SK-N-SH (cell line): ENCODE results near the gene NFAT5.

Experiments
- CHD2 ChIP-seq: fragments of 150-350 bp; IDR thresholded peaks from 2 replicates; pipeline ENCODE4 v1.6.1; 2018; ENCODE audit warnings: low read length; ENCODE audit not compliant: partially characterized antibody
- ELF1 ChIP-seq: IDR thresholded peaks from 2 replicates; pipeline ENCODE4 v1.4.0; 2012
- EP300 ChIP-seq, 2 experiments: IDR thresholded peaks; 2 replicates each; pipeline versions ENCODE4 v1.4.0 to v1.6.1; 2012; ENCODE audit warnings: borderline replicate concordance in 1 of 2, low read depth in 1 of 2, low read length in 1 of 2
- EZH2phosphoT487 ChIP-seq: fragments of 200-600 bp; sonication (generic); IDR thresholded peaks from 2 replicates; pipeline ENCODE4 v1.6.1; 2017; ENCODE audit warnings: low read depth, mixed run types, mild to moderate bottlenecking, antibody characterized with exemption, moderate library complexity, borderline replicate concordance
- MXI1 ChIP-seq: IDR thresholded peaks from 2 replicates; pipeline ENCODE4 v1.6.1; 2012; ENCODE audit warnings: mild to moderate bottlenecking, low read depth, low read length, improper control_type of control experiment
- NFIC ChIP-seq: IDR thresholded peaks from 2 replicates; pipeline ENCODE4 v1.4.0; 2012; ENCODE audit warnings: borderline replicate concordance
- POLR2AphosphoS5 ChIP-seq: IDR thresholded peaks from 2 replicates; pipeline ENCODE4 v1.6.1; 2012; ENCODE audit warnings: low read depth, low read length
- TAF1 ChIP-seq: IDR thresholded peaks from 2 replicates; pipeline ENCODE4 v1.6.1; 2012; ENCODE audit warnings: low read depth, mild to moderate bottlenecking, low read length, moderate library complexity, borderline replicate concordance
- TEAD4 ChIP-seq: IDR thresholded peaks from 2 replicates; pipeline ENCODE4 v1.4.0; 2012; ENCODE audit warnings: mild to moderate bottlenecking, borderline replicate concordance; ENCODE audit not compliant: insufficient read depth
- TF ChIP-seq, protein P1 (sequence below): fragments of 200-600 bp; sonication (generic); IDR thresholded peaks from 2 replicates; pipeline ENCODE4 v1.6.1; 2017; ENCODE audit warnings: antibody characterized with exemption, mild to moderate bottlenecking, moderate library complexity
- TF ChIP-seq, protein P2 (sequence below): IDR thresholded peaks from 2 replicates; pipeline ENCODE4 v1.6.1; 2012; ENCODE audit warnings: mild to moderate bottlenecking, low read depth, low read length, moderate library complexity
- TF ChIP-seq, protein P3 (sequence below): fragments of 150-350 bp; IDR thresholded peaks from 2 replicates; pipeline ENCODE4 v1.6.1; 2016; ENCODE audit warnings: mild to moderate bottlenecking, low read depth, low read length

DNA sequence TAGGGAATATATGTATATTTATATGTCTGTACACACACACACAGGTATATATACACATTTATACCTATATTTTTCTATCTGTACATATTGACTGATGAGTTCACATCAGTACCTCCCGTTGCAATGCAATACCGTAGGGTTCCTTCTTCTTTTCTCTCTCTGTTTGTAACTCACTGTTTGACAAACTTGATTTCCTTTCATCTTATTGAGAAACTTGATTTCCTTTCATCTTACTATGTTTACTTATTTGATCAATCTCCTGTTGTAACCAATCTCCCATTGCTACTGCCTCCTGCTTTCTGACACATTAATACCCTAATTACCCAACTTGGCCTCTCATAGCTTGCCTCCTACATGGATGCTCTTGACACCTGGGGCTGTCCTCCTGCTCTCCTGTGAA, 49.8 kb downstream of the NFAT5 start:
- TF ChIP-seq TAF1, result no peak
- no peak for TF ChIP-seq MXI1
- TF ChIP-seq POLR2AphosphoS5, result no peak
- TF ChIP-seq EZH2phosphoT487, result no peak
- TF ChIP-seq, protein P1, sequence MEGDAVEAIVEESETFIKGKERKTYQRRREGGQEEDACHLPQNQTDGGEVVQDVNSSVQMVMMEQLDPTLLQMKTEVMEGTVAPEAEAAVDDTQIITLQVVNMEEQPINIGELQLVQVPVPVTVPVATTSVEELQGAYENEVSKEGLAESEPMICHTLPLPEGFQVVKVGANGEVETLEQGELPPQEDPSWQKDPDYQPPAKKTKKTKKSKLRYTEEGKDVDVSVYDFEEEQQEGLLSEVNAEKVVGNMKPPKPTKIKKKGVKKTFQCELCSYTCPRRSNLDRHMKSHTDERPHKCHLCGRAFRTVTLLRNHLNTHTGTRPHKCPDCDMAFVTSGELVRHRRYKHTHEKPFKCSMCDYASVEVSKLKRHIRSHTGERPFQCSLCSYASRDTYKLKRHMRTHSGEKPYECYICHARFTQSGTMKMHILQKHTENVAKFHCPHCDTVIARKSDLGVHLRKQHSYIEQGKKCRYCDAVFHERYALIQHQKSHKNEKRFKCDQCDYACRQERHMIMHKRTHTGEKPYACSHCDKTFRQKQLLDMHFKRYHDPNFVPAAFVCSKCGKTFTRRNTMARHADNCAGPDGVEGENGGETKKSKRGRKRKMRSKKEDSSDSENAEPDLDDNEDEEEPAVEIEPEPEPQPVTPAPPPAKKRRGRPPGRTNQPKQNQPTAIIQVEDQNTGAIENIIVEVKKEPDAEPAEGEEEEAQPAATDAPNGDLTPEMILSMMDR, result no peak
- no peak for TF ChIP-seq ELF1
- TF ChIP-seq, protein P2, sequence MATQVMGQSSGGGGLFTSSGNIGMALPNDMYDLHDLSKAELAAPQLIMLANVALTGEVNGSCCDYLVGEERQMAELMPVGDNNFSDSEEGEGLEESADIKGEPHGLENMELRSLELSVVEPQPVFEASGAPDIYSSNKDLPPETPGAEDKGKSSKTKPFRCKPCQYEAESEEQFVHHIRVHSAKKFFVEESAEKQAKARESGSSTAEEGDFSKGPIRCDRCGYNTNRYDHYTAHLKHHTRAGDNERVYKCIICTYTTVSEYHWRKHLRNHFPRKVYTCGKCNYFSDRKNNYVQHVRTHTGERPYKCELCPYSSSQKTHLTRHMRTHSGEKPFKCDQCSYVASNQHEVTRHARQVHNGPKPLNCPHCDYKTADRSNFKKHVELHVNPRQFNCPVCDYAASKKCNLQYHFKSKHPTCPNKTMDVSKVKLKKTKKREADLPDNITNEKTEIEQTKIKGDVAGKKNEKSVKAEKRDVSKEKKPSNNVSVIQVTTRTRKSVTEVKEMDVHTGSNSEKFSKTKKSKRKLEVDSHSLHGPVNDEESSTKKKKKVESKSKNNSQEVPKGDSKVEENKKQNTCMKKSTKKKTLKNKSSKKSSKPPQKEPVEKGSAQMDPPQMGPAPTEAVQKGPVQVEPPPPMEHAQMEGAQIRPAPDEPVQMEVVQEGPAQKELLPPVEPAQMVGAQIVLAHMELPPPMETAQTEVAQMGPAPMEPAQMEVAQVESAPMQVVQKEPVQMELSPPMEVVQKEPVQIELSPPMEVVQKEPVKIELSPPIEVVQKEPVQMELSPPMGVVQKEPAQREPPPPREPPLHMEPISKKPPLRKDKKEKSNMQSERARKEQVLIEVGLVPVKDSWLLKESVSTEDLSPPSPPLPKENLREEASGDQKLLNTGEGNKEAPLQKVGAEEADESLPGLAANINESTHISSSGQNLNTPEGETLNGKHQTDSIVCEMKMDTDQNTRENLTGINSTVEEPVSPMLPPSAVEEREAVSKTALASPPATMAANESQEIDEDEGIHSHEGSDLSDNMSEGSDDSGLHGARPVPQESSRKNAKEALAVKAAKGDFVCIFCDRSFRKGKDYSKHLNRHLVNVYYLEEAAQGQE, result no peak
- TF ChIP-seq, protein P3, sequence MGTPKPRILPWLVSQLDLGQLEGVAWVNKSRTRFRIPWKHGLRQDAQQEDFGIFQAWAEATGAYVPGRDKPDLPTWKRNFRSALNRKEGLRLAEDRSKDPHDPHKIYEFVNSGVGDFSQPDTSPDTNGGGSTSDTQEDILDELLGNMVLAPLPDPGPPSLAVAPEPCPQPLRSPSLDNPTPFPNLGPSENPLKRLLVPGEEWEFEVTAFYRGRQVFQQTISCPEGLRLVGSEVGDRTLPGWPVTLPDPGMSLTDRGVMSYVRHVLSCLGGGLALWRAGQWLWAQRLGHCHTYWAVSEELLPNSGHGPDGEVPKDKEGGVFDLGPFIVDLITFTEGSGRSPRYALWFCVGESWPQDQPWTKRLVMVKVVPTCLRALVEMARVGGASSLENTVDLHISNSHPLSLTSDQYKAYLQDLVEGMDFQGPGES, result no peak
- TF ChIP-seq EP300 (IDR thresholded peaks at IDR 0.05; ENCODE audit: borderline replicate concordance in 1 of 2, low read depth in 1 of 2, low read length in 1 of 2), result no peak
- no peak for TF ChIP-seq CHD2
- no peak for TF ChIP-seq TEAD4
- TF ChIP-seq NFIC, result no peak
